Stimulated activated naive CD8-positive, alpha-beta T cell treated with anti-CD3 and anti-CD28 coated beads, Interleukin-15, Interleukin-2, amounts not matched to agents 100 ng/mL and 50 ng/mL, for 24 hours (primary cell): Measurements from ENCODE around the gene C2orf42.
A peak's percentile ranks its signal among the peaks of the same experiment; 100 is the strongest.

ENCODE experiments used
- H3K27ac Mint-ChIP-seq: one replicate; pipeline ENCODE4 v1.8.0; 2021; ENCODE audit warnings: mild to moderate bottlenecking, mixed read lengths
- H3K27me3 Mint-ChIP-seq: one replicate; pipeline ENCODE4 v1.8.0; 2021; ENCODE audit warnings: mixed read lengths
- H3K36me3 Mint-ChIP-seq: one replicate; pipeline ENCODE4 v1.8.0; 2021; ENCODE audit warnings: low read depth, mixed read lengths
- H3K4me1 Mint-ChIP-seq: one replicate; pipeline ENCODE4 v1.8.0; 2021; ENCODE audit warnings: low read depth, mixed read lengths
- H3K4me3 Mint-ChIP-seq: one replicate; pipeline ENCODE4 v1.8.0; 2021; ENCODE audit warnings: mild to moderate bottlenecking, mixed read lengths
- H3K9me3 Mint-ChIP-seq: one replicate; pipeline ENCODE4 v1.8.0; 2021; ENCODE audit warnings: mixed read lengths

C2orf42 gene

GRCh38 chr2:70128005-70128404 lies 62.8 kb downstream of the C2orf42 start:
- Mint-ChIP-seq H3K27ac (peak overlapping the region; percentile 18), H3K27me3 (no peaks in the 10 kb centered on the region), H3K4me1 (peaks cover 91% of the 10 kb centered on the region), H3K4me3 (no peak overlapping the region), H3K36me3 (peaks cover 11% of the 10 kb centered on the region), H3K9me3 (no peaks in the 10 kb centered on the region)

GRCh38 chr2:70126413-70126812 lies 64.4 kb downstream of the C2orf42 start:
- Mint-ChIP-seq H3K27ac (peak overlapping the region; percentile 99), H3K4me3 (peak overlapping the region; percentile 92), H3K36me3 (peaks cover 11% of the 10 kb centered on the region), H3K4me1 (peaks cover 93% of the 10 kb centered on the region), H3K27me3 (no peaks in the 10 kb centered on the region), H3K9me3 (no peaks in the 10 kb centered on the region)

DNA sequence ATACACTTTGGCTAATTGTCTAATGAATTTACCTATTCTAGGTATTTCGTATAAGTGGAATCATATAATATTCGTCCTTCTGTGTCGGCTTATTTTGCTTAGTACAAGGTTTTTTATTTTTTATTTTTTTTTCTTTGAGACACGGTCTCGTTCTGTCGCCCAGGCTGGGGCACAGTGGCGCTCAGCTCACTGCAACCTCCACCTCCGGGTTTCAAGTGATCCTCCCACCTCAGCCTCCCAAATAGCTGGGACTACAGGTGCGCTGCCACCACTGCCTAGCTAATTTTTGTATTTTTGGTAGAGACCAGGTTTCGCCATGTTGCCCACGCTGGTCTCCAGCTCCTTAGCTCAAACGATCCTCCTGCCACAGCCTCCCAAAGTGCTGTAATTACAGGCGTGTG lies 65.3 kb downstream of the C2orf42 start:
- peaks cover 91% of the 10 kb centered on the region for H3K4me1 Mint-ChIP-seq
- peak overlapping the region; percentile 92 for H3K4me3 Mint-ChIP-seq
- peaks cover 11% of the 10 kb centered on the region for H3K36me3 Mint-ChIP-seq
- peak overlapping the region; percentile 99 for H3K27ac Mint-ChIP-seq
- H3K9me3 Mint-ChIP-seq, result no peaks in the 10 kb centered on the region
- H3K27me3 Mint-ChIP-seq, result no peaks in the 10 kb centered on the region

- peaks cover 91% of the 10 kb centered on the region for H3K4me1 Mint-ChIP-seq
- H3K27ac Mint-ChIP-seq, result peak overlapping the region; percentile 99
Measured at GRCh38 chr2:70124983-70125480, 65.8 kb downstream of the C2orf42 start.

DNA sequence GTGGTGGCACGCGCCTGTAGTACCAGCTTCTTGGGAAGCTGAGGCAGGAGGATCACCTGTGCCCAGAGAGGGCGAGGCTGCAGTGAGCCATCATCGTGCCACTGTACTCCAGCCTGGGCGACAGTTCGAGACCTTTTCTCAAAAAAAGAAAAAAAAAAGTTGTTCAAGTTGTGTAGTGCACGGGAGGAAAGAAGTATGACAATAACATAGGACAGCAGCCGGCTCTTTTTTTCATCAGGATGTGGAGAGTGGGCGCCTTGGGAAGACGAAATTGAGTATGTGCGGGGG lies 67.0 kb downstream of the C2orf42 start:
- Mint-ChIP-seq H3K27me3 (no peaks in the 10 kb centered on the region), H3K4me1 (peaks cover 92% of the 10 kb centered on the region), H3K4me3 (peak overlapping the region; percentile 92), H3K27ac (peak overlapping the region; percentile 99), H3K9me3 (no peaks in the 10 kb centered on the region), H3K36me3 (peaks cover 8% of the 10 kb centered on the region)

More at GRCh38 chr2:70124983-70125480, 65.8 kb downstream of the C2orf42 start:
- Mint-ChIP-seq H3K9me3 (no peaks in the 10 kb centered on the region), H3K36me3 (peaks cover 10% of the 10 kb centered on the region), H3K4me3 (peak overlapping the region; percentile 92), H3K27me3 (no peaks in the 10 kb centered on the region)

- Mint-ChIP-seq H3K36me3 (peaks cover 8% of the 10 kb centered on the region), H3K4me1 (peaks cover 88% of the 10 kb centered on the region), H3K9me3 (no peaks in the 10 kb centered on the region), H3K27ac (peak overlapping the region; percentile 99), H3K4me3 (peak overlapping the region; percentile 92), H3K27me3 (no peaks in the 10 kb centered on the region)
Measured at GRCh38 chr2:70123051-70123828, 67.6 kb downstream of the C2orf42 start.

GRCh38 chr2:70122470-70122869 lies 68.3 kb downstream of the C2orf42 start:
- peaks cover 87% of the 10 kb centered on the region for H3K4me1 Mint-ChIP-seq
- H3K36me3 Mint-ChIP-seq, result peaks cover 8% of the 10 kb centered on the region
- H3K4me3 Mint-ChIP-seq, result peak overlapping the region; percentile 2
- no peaks in the 10 kb centered on the region for H3K27me3 Mint-ChIP-seq
- no peaks in the 10 kb centered on the region for H3K9me3 Mint-ChIP-seq
- peak overlapping the region; percentile 99 for H3K27ac Mint-ChIP-seq

DNA sequence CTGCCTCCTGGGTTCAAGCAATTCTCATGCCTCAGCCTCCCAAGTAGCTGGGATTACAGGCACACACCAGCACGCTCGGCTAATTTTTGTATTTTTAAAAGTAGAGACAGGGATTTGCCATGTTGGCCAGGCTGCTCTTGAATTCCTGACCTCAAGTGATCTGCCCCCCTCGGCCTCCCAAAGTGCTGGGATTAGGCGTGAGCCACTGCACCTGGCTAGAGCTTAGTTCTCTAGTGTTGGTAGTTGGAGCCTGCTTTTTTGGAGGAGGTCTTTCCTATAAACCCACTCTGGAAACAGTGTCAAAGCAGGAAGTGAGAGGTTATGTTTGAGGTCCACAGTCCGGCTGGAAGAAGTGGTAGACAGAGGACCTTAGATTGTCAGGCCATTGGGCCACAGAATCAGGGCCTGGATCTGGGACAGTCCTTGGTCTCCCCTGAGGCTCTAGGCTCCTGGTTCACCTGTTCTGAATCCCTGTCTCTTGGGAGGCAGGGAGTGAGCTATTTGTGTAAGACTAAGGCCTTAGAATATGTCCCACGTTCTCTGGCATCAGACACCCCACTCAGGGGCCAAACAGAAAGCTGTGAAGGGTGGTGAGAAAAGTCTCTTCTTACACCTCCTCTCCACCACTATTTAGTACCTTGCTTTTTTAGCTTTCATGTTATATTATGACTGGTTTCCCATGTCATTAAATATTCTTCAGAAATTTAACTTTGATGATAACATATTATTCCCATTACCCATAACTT lies 69.0 kb downstream of the C2orf42 start:
- Mint-ChIP-seq H3K27me3 (no peaks in the 10 kb centered on the region), H3K4me1 (peaks cover 87% of the 10 kb centered on the region), H3K4me3 (peak overlapping the region; percentile 27), H3K9me3 (no peaks in the 10 kb centered on the region), H3K36me3 (peaks cover 8% of the 10 kb centered on the region), H3K27ac (peak overlapping the region; percentile 99)

GRCh38 chr2:70118798-70119454 lies 71.9 kb downstream of the C2orf42 start:
- H3K9me3 Mint-ChIP-seq, result no peaks in the 10 kb centered on the region
- H3K27ac Mint-ChIP-seq, result peak overlapping the region; percentile 53
- no peak overlapping the region for H3K4me3 Mint-ChIP-seq
- peaks cover 78% of the 10 kb centered on the region for H3K4me1 Mint-ChIP-seq
- no peaks in the 10 kb centered on the region for H3K27me3 Mint-ChIP-seq
- H3K36me3 Mint-ChIP-seq, result peaks cover 4% of the 10 kb centered on the region

DNA sequence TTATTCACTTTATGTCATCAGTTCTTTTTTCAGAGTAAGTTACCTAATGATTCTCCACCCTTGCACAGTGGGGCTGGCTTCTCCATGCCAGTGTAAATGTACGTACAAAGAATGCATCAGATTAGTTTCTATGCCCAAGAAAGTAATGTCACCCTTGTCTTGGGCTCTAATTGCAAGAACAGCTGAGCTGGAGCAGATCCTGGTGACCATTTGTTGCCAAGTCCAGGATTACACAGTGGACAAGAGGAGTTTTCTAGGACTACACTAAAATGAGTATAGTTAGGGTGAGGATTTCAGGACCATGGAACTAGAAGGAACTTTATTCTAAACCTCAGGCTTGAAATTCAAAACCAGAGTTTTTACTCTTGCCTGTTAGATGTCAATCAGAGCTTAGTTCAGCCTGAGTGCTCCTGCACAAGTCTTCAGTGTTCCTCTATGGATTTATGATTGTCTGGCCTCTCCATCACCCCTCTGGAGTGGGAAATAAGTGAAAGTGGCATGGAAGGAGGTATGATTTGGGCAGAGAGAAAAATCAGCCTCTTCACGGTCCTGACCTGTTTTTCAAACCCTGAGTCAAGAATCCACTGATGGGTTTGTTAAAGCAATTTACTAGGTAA lies 73.8 kb downstream of the C2orf42 start:
- Mint-ChIP-seq H3K27me3 (no peaks in the 10 kb centered on the region), H3K9me3 (no peaks in the 10 kb centered on the region), H3K36me3 (peaks cover 4% of the 10 kb centered on the region), H3K4me3 (no peak overlapping the region), H3K4me1 (peaks cover 63% of the 10 kb centered on the region), H3K27ac (no peak overlapping the region)

DNA sequence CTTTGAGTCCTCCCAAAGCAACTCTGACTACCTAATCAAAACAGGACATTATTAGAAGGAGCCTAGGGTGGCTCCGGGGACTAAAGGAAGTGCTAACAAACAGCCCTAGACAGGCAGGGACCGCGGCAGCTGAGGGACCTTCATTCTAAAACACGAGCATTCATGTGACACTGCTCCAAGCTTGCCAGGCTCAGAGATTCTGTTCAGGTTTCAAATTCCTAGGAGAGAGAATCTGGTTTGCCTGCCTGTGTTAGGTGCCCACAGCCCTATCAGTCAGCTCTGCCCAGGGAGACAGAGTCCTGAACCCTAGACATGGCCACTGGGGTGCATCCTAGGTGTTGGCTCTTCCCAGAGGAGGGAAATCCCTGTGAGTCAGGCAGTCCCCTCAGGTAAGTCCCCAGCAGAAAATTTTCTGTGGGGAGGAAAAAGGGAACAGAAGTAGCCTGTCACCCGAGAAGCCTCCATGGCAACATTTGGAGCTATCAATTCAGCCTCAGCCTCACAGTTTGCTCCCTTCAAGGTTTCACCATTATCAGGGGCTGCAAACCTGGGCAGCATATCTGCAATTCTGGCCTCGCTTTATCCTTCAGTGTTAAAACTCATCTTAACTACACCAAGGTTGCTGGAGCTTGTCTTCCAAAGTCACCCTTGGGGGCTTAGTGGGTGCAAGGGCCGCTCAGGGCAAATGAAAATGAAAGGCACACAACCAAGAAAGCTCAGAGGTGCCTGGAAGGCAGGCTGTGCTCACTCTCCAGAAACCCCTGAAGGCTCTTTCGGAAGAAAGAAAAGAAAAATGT lies 75.0 kb downstream of the C2orf42 start:
- Mint-ChIP-seq H3K9me3 (no peaks in the 10 kb centered on the region), H3K36me3 (peaks cover 4% of the 10 kb centered on the region), H3K4me1 (peaks cover 62% of the 10 kb centered on the region), H3K27ac (peak overlapping the region; percentile 61), H3K27me3 (no peaks in the 10 kb centered on the region), H3K4me3 (no peak overlapping the region)

- Mint-ChIP-seq H3K9me3 (no peaks in the 10 kb centered on the region), H3K27me3 (no peaks in the 10 kb centered on the region), H3K4me1 (peaks cover 62% of the 10 kb centered on the region), H3K27ac (peak overlapping the region; percentile 56), H3K36me3 (no peaks in the 10 kb centered on the region), H3K4me3 (no peak overlapping the region)
Measured at GRCh38 chr2:70113359-70114070, 77.3 kb downstream of the C2orf42 start.

GRCh38 chr2:70111752-70112591 lies 78.8 kb downstream of the C2orf42 start:
- no peaks in the 10 kb centered on the region for H3K27me3 Mint-ChIP-seq
- peak overlapping the region; percentile 76 for H3K27ac Mint-ChIP-seq
- H3K9me3 Mint-ChIP-seq, result no peaks in the 10 kb centered on the region
- peaks cover 66% of the 10 kb centered on the region for H3K4me1 Mint-ChIP-seq
- no peaks in the 10 kb centered on the region for H3K36me3 Mint-ChIP-seq
- H3K4me3 Mint-ChIP-seq, result no peak overlapping the region
